ENCODE results near the gene C1QTNF12.

GRCh38 chr1:1272341-1273208, 26.1 kb upstream of the C1QTNF12 start:
- TF ChIP-seq CTCF (IDR thresholded peaks at IDR 0.05) (no peak), POLR2A (IDR thresholded peaks at IDR 0.05) (no peak)
